ENCODE data around the gene AHDC1. TPM values are rescaled to one million over a fixed set of nuclear protein-coding genes. Genes with fewer than 3 reads are reported as not detected.

Gene AHDC1
- polyA plus RNA-seq, 3 donors = 0.16 to 3.3 (median 0.30) TPM

DNA sequence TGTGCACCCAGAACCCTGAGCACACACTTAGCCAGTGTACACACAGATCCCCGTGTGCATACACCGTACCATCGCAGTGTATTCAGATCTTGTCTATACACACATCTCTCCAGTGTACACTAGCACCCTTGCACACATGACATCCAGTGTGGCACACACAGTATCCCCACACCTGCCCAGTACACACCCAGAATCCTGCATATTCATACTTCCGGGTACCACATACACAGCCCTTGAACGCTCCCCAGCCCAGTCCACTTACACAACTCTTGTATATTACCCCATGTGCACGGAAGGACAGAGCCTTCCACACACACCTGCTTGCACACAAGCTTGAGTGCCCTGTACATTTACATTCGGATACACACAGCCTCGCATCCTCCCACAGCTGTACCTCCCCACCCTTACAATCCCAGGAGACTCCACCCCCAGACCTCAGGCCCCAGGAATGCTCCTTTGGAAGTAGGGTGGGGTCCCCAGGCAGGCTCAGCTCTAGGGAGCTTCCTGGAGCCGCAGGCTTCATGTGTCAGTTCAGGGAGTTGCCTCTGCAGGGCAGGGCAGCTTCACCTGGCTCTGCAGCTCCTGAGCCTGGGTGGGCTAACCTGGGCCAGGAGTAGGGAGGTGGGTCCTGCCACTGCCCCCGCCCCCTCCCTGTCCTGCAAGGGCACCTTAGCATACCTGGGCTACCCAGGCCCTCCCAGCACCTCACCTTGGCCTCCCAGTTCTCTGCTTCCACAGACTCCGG is 46.2 kb downstream of the AHDC1 start:
- Histone ChIP-seq H3K27me3 (ENCODE audit: control insufficient read depth in 2 of 2, insufficient read depth in 2 of 2, low read length in 2 of 2) (no peaks in the 10 kb centered on the region), H3K9me3 (replicated peaks in 1 of 2; ENCODE audit: control insufficient read depth in 1 of 2, insufficient read depth in 1 of 2, low read length in 2 of 2) (no peaks in the 10 kb centered on the region), H3K27ac (ENCODE audit: low read depth in 1 of 2, low read length in 2 of 2) (peak overlapping the region; percentile 14 to 17), H3K36me3 (replicated peaks in 1 of 2; ENCODE audit: control insufficient read depth in 1 of 2, insufficient read depth in 2 of 2, low read length in 2 of 2) (no peaks in the 10 kb centered on the region), H3K4me1 (ENCODE audit: control insufficient read depth in 1 of 2, insufficient read depth in 2 of 2, low read length in 2 of 2) (peaks cover 21 to 22% of the 10 kb centered on the region in 2 donors), H3K4me3 (replicated peaks in 1 of 3; ENCODE audit: low read depth in 2 of 3, low read length in 3 of 3) (peak overlapping the region in 1 of 3 experiments; percentile 74), H2AFZ (ENCODE audit: insufficient read depth, low read depth, low read length, poor library complexity, severe bottlenecking) (peak overlapping the region; percentile 59), H4K20me1 (ENCODE audit: insufficient read depth, low read length) (no peaks in the 10 kb centered on the region), H3K79me2 (ENCODE audit: insufficient read depth, low read length) (no peaks in the 10 kb centered on the region), H3K4me2 (replicated peaks; ENCODE audit: extremely low read depth, low read length, poor library complexity, severe bottlenecking) (peak overlapping the region; percentile 83), H3K9ac (ENCODE audit: insufficient read depth, low read length, poor library complexity, severe bottlenecking) (no peak overlapping the region)
- Mint-ChIP-seq H3K4me1 (peaks cover 29% of the 10 kb centered on the region), H3K4me3 (peak overlapping the region in 1 of 2 donors; percentile 74), H3K36me3 (peaks cover 4 to 5% of the 10 kb centered on the region in 2 donors), H3K27ac (peak overlapping the region; percentile 73 to 90 (median 84)), H3K27me3 (ENCODE audit: low read depth in 3 of 3) (peaks cover 0 to 6% (median 3%) of the 10 kb centered on the region in 3 donors), H3K9me3 (no peaks in the 10 kb centered on the region)
- TF ChIP-seq, protein P1, sequence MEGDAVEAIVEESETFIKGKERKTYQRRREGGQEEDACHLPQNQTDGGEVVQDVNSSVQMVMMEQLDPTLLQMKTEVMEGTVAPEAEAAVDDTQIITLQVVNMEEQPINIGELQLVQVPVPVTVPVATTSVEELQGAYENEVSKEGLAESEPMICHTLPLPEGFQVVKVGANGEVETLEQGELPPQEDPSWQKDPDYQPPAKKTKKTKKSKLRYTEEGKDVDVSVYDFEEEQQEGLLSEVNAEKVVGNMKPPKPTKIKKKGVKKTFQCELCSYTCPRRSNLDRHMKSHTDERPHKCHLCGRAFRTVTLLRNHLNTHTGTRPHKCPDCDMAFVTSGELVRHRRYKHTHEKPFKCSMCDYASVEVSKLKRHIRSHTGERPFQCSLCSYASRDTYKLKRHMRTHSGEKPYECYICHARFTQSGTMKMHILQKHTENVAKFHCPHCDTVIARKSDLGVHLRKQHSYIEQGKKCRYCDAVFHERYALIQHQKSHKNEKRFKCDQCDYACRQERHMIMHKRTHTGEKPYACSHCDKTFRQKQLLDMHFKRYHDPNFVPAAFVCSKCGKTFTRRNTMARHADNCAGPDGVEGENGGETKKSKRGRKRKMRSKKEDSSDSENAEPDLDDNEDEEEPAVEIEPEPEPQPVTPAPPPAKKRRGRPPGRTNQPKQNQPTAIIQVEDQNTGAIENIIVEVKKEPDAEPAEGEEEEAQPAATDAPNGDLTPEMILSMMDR (IDR thresholded peaks at IDR 0.05) = no peak
- WGBS (ENCODE audit: insufficient coverage) = 55% methylated on average over 9 of the region's 11 CpGs
- DNase-seq = no peak
- intact Hi-C loops (cut with micrococcal nuclease) = loop anchor here (1.0 to 5.0 kb wide), 4 partner anchors 45 to 110 kb away; partner anchors contain the start of gene AHDC1 (in 1 of the 2)

DNA sequence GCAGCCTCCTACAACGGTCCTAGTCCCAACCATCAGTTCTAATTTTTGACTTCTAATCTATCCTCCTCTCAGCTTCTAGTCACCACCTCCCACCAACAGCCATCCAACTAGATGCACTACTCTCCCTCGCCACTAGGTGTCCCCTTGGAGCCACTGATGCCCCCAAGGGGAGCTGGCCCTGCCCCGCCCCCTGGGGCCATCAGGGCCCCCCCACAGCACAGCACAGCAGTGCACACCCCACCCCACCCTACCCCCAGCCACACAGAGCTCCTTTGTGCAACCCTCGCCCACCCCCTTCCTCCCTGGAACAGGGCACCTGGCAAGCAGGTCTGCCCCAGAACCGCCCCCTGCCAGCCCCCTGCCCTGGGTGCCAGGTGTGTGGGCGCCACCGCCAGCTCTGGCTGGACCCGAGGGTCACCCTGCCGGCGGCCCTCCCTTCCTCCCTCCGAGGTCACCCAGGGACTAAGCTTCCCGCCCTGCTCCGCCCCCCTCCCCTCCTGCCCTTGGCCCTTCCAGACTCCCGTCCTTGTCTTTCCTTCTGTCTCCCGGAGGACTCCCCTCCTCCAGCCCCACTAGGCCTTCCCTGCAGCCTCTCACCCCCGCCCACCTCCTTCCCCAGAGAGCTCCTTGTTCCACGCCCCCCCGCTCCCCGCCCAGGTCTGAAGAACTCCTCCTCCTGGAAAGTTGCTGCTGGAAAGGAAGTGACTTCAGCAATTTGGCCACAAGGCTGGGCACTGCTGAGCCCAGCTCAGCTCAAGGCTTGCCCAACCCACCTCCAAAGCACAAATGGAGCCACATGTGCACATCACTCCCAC is 47.0 kb downstream of the AHDC1 start:
- no peaks in the 10 kb centered on the region for H3K27me3 ChIP-seq (ENCODE audit: control insufficient read depth in 2 of 2, insufficient read depth in 2 of 2, low read length in 2 of 2)
- Mint-ChIP-seq H3K36me3 (peaks cover 4 to 5% of the 10 kb centered on the region in 2 donors), H3K9me3 (no peaks in the 10 kb centered on the region), H3K27ac (peak overlapping the region; percentile 73 to 90 (median 84)), H3K4me1 (peaks cover 26% of the 10 kb centered on the region), H3K4me3 (peak overlapping the region; percentile 61 to 74), H3K27me3 (ENCODE audit: low read depth in 3 of 3) (peaks cover 0 to 6% (median 4%) of the 10 kb centered on the region in 3 donors)
- peak overlapping the region; percentile 1 to 74 (median 29) for H3K4me3 ChIP-seq (replicated peaks in 1 of 3; ENCODE audit: low read depth in 2 of 3, low read length in 3 of 3)
- peak overlapping the region; percentile 14 to 17 for H3K27ac ChIP-seq (ENCODE audit: low read depth in 1 of 2, low read length in 2 of 2)
- TF ChIP-seq, protein P1 (IDR thresholded peaks at IDR 0.05) = peak; percentile 99
- peak; percentile 81 to 83 (median 81) for DNase-seq
- H3K36me3 ChIP-seq (replicated peaks in 1 of 2; ENCODE audit: control insufficient read depth in 1 of 2, insufficient read depth in 2 of 2, low read length in 2 of 2) = no peaks in the 10 kb centered on the region
- peaks cover 21 to 22% of the 10 kb centered on the region in 2 donors for H3K4me1 ChIP-seq (ENCODE audit: control insufficient read depth in 1 of 2, insufficient read depth in 2 of 2, low read length in 2 of 2)
- H3K79me2 ChIP-seq (ENCODE audit: insufficient read depth, low read length) = no peaks in the 10 kb centered on the region
- peak overlapping the region; percentile 20 for H3K9ac ChIP-seq (ENCODE audit: insufficient read depth, low read length, poor library complexity, severe bottlenecking)
- peak overlapping the region; percentile 59 for H2AFZ ChIP-seq (ENCODE audit: insufficient read depth, low read depth, low read length, poor library complexity, severe bottlenecking)
- no peaks in the 10 kb centered on the region for H4K20me1 ChIP-seq (ENCODE audit: insufficient read depth, low read length)
- intact Hi-C loops (cut with micrococcal nuclease) = loop anchor here (1.0 to 5.0 kb wide), 4 partner anchors 46 to 110 kb away; partner anchors contain the start of gene AHDC1 (in 1 of the 2)
- WGBS (ENCODE audit: insufficient coverage) = 10% methylated on average over 16 of the region's 19 CpGs
- H3K9me3 ChIP-seq (replicated peaks in 1 of 2; ENCODE audit: control insufficient read depth in 1 of 2, insufficient read depth in 1 of 2, low read length in 2 of 2) = no peaks in the 10 kb centered on the region
- H3K4me2 ChIP-seq (replicated peaks; ENCODE audit: extremely low read depth, low read length, poor library complexity, severe bottlenecking) = peak overlapping the region; percentile 83

Data from CD14-positive monocyte (primary cell).